NCI-H187 (cell line): Measurements from ENCODE around the gene BBX.

Source experiments
- DNase-seq, 2 experiments: peaks; one replicate each; lab custom pipeline; 2025; lab: John Stamatoyannopoulos, UW

Gene BBX

DNA sequence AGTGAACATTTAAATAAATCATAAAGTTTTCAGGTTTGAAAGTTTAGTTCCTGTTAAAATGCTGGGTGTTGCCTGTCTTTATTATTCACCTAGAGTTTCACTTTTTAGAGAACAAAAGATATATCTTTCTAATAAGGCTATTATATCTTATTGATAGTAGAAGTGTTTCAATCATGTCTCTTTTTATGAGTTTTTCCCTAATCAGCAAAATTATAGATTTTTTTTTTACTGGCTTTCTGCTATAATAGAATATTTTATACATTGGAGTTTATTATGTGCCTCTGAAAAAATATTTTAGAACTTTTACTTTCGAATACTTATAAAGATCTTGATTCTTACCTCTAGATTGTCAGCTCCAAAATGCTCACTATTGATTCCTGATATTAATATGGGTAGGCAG is 131.5 kb downstream of the BBX start:
- DNase-seq = no peak

DNA sequence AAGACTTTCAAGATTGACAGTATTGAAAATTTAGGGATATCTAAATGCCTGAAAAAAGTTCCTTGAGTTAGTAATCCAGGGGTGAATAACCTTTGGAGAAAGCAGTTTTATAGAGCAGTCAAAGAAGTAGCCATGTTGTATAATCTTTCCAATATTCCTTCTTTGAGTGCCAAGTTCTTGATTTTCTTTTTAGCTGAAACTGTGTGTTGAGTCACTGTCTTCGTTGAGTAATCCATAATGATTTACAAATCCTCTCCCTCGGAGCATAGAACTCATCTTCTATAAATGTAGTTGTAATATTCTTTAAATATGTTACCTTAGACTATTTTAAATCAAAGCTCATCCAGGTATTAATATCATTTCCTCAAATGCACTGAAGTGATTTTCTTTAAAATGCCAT is 135.2 kb downstream of the BBX start:
- no peak for DNase-seq

GRCh38 chr3:107660306-107660976 is 137.7 kb downstream of the BBX start:
- no peak for DNase-seq

- DNase-seq = no peak
Observed at GRCh38 chr3:107661447-107662123, 138.8 kb downstream of the BBX start.

- DNase-seq = no peak
Observed at GRCh38 chr3:107662124-107662507, 139.4 kb downstream of the BBX start.

DNA sequence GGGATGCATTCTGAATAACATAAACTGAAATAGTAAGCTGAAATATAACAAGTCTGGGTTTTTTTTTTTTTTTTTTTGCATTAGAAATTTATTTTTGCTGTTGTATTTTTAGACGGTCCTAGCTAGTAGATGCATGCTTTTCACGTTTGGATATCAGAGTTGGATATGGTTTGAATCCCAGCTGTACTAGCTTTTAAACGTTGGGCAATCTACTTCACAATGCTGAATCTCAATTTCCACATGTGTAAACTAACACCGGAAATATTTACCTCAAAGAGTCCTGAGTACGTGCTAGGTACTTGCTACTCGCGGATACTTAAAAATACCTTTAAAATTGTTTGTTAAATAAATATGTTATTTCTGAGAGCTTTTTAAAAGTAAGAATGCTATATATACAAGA is 139.8 kb downstream of the BBX start:
- no peak for DNase-seq

GRCh38 chr3:107663266-107663665 is 140.5 kb downstream of the BBX start:
- no peak for DNase-seq

DNA sequence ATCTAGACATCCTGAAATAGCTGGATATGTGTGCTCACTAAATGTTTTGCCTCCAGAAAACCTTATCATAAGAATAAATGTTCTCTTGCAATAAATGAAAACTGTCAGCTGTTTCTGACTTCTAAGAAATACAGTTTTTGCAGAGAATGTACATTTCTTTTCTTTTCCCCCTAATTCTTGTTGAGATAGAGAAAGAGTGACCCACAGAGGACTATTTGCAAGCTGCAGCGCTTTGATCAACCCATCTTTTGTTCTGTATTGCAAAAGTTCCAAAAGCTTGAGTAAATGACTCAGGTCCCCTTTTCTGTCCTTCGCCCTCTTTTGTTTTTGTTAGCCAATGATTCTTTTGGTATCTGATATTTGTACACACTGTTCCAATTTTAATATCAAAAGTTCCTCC is 141.9 kb downstream of the BBX start:
- no peak for DNase-seq

DNA sequence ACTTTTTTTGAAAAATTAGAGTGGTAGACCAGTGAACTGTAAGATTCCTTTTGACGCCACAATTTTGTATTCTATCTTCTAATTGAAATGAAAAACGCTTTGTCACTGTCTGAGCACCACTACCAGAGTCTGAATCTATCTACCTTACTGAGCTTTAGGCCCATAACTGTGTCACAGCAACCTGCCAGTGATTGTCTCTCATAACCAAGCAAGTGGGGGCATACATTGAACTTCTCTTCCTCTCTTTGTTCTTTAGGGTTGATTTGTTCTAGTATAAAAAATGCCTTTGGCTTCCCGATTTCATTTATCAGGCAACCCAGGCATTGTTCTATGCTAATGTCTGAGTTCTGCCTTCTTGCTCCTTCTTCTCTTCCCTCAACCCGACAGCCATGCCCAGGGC is 142.6 kb downstream of the BBX start:
- DNase-seq = no peak

DNA sequence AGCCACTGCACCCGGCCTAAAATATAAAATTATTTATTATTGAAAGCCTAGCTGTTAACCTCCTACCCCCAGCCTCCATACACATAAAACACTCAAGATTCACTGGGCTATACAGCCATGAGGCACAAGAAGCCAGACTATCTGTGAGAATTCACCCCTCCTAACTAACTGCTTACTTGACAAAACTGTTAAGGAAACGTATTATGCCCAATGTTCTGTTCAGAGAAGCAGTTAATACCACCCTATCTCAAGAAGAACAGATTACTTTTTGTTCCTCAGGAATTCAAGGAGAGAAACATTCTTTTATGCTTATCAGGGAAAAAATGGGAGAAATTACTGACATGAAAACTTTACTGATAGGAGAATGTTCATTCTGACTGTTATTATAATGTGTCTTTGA is 144.1 kb downstream of the BBX start:
- DNase-seq = no peak

DNA sequence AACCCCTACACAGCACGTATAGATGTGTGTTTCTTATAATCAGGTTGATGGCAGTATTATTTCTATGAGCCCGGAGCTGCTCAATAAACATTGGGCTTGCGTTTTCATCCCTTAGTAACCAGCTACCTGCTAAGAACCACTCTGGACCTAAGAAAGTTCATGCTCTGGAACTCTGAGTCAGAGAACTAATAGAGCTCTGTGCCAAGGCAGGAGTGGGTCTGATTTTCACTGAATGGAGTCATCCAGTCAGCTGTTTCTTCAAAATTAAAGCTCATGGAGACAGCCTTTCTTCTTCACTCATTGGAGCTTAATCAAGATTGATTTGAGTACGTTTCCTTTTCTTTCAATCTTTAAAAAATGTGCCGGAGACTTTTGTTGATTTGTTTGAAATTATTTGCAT is 145.7 kb downstream of the BBX start:
- DNase-seq = no peak

DNA sequence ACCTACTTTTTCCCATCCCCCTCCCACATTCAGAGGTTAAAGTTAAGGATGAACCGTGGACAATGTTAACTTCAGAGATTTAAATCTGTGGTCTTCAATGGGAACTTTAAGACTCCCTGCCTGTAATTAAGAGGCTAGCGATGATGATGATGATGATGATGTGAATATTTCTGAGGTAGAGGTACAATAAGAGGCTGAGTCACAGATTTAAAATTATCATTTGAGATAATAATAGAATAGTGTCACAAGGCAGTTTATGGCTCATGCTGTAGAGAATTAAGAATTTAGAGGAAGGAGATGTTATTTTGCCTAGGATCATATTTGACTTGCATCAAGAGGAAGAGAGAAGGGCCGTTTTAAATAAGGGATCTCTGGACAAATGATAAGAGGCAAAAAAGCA is 146.2 kb downstream of the BBX start:
- DNase-seq = no peak

- no peak for DNase-seq
Observed at GRCh38 chr3:107669669-107670068, 146.9 kb downstream of the BBX start.

- no peak for DNase-seq
Observed at GRCh38 chr3:107670986-107671385, 148.2 kb downstream of the BBX start.

- no peak for DNase-seq
Observed at GRCh38 chr3:107674371-107674770, 151.6 kb downstream of the BBX start.

DNA sequence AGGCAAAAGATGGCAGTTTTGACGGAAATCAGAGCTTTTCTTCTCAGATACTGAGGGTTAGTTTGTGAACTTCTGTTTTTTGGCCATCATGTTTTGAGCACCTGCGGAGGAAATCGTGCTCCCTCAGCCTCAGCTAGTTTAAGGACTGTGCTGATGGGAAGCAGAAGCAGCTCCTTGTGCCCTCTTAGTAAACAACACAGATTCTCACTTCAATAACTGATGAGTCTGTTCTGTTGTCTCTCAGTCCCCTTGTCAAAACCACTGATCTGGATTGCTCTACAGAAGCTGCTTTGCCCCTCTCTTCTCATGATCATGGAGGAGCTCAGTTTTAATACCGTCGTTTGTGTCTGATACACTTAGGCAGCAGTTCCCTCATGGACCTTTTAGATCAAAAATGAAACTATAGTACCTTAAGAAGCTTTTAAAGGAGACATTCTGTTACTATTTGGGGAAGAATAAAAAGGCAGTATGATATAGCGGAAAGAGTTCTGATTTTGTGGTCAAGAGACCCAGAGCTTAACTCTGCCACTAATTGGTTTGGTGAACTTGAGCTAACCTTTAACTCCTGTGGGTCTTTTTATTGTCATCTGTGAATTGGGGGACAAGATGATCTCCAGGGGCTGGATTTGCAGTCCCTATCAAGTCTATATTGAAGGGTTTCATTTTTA is 152.6 kb downstream of the BBX start:
- DNase-seq = no peak

GRCh38 chr3:107676469-107677309 is 153.9 kb downstream of the BBX start:
- no peak for DNase-seq

DNA sequence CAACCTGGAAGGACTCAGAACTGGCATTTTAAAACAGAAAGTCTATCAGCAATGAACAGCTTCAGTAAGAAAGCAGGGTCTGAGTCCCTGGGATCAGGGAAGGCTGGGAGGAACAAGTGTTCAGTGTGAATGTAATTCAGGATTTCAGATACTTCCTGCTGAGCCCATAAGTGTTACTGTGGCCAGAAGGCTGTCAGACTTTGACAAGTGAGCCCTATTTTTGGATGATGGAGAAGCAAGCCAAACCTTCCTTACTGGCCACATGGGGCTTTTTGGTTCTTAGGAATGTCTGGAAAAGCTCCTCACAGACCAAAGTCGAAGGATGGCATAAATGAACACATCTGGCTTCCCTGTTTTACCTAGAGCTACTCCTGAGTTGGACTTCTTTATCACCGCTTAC is 157.2 kb downstream of the BBX start:
- DNase-seq = no peak

GRCh38 chr3:107680698-107681097 is 157.9 kb downstream of the BBX start:
- DNase-seq = no peak

DNA sequence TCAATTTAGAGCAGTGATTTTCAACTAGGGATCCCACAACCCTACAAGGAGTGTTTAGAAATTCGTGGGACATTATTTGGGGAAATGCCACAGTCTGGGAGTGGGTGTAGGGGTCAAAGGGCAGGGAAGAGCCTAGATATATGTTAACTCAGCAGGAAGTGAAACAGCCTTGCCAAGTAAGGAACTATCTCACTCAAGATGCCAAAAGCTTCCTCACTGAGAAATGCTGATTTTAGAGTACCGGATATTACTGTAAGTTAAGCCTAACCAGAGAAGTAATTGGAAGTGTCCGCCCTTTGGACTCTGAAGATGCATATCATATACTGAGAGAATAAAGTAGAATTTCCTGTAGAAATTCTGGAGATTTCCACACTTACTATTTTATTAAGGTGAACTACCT is 158.6 kb downstream of the BBX start:
- DNase-seq = no peak

DNA sequence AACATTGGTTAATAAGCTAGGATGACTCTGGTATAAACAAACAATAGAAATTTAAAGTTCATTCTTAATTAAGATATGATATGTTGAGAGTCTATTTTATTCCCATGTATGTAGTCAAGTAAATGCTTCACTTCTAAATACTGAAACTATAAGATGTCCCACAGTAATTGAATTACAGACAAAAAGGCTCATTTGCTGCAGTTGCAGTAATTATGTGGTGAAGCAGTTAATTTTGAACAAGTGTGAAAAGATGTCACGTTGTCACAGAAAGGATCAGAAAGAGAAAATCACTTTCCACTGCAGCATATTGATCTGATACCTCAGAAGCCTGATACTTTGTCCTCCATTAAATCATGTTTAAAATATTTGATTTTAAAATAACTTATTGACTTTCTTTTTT is 159.8 kb downstream of the BBX start:
- DNase-seq = no peak

- DNase-seq = no peak
Observed at GRCh38 chr3:107683447-107683846, 160.7 kb downstream of the BBX start.
